ENCODE measurements around the gene PCK2.

Gene PCK2

GRCh38 chr14:24135834-24136683 lies 41.9 kb downstream of the PCK2 start, which contains the start of gene PSME1:
Gene PSME1, plus strand, starts transcription at chr14:24136194. Its CDS starts 69 bp downstream, at chr14:24136263.
- Histone ChIP-seq H3K27ac (ENCODE audit: extremely low read depth, low read depth, low read length) (peak within 1 kb of the TSS; percentile 90), H3K36me3 (ENCODE audit: control insufficient read depth in 2 of 2, insufficient read depth in 1 of 2, low read length in 2 of 2) (peaks cover 11 to 27% of the 10 kb centered on the region in 2 experiments), H3K4me3 (ENCODE audit: low read depth, low read length) (peak within 1 kb of the TSS; percentile 92), H3K9me3 (ENCODE audit: control insufficient read depth, insufficient read depth, low read depth, low read length) (no peaks in the 10 kb centered on the region), H3K4me1 (ENCODE audit: control insufficient read depth, insufficient read depth, low read length) (peaks cover 4% of the 10 kb centered on the region; the same call in 1 of the 2 replicates)
- POLR2A ChIA-PET, result interaction anchor here (0.6 to 7.3 kb wide), 24 partner anchors 9 to 1253 kb away, joined by 3 to 163 read pairs (median 4); partner anchors contain the start of genes CIDEB, DCAF11, IPO4 and IRF9
- CTCF ChIA-PET, result interaction anchor here (0.6 to 1.0 kb wide), 3 partner anchors 21 to 43 kb away, joined by 3 to 6 read pairs (median 3); partner anchors contain the start of genes DCAF11, IRF9 and NRL
- TF ChIP-seq HIC1 (tag by site-specific recombination; IDR thresholded peaks at IDR 0.05), result peak; percentile 65; the same call in 1 of the 2 replicates
- TF ChIP-seq ZNF423 (tag by site-specific recombination; IDR thresholded peaks at IDR 0.05), result peak; percentile 47
- TF ChIP-seq ZSCAN5A (tag by site-specific recombination; IDR thresholded peaks at IDR 0.05), result 0 out of 2 replicates have a peak, but pooled peaks have one; percentile 12
- no peak for TF ChIP-seq ZNF112 (tag by site-specific recombination; IDR thresholded peaks at IDR 0.05)
- peak; percentile 76 for TF ChIP-seq KLF1 (tag by site-specific recombination; IDR thresholded peaks at IDR 0.05)
- peak; percentile 7 for TF ChIP-seq ZNF600 (tag by site-specific recombination; IDR thresholded peaks at IDR 0.05)
- 0 out of 2 replicates have a peak, but pooled peaks have one; percentile 35 for TF ChIP-seq ZBTB17 (tag by site-specific recombination; IDR thresholded peaks at IDR 0.05)
- TF ChIP-seq SP3 (tag by site-specific recombination; IDR thresholded peaks at IDR 0.05), result peak; percentile 98
- TF ChIP-seq SCRT2 (tag by site-specific recombination; IDR thresholded peaks at IDR 0.05), result peak; percentile 76
- TF ChIP-seq ZNF398 (tag by site-specific recombination; IDR thresholded peaks at IDR 0.05), result peak; percentile 58
- 0 out of 2 replicates have a peak, but pooled peaks have one; percentile 28 for TF ChIP-seq PBX3 (CRISPR knock-in tag; IDR thresholded peaks at IDR 0.05)
- TF ChIP-seq GLIS1 (tag by site-specific recombination; IDR thresholded peaks at IDR 0.05), result peak; percentile 55; the same call in 1 of the 2 replicates
- TF ChIP-seq GLIS2 (tag by site-specific recombination; IDR thresholded peaks at IDR 0.05), result peak; percentile 80; the same call in 1 of the 2 replicates
- peak; percentile 90 for TF ChIP-seq SP2 (tag by site-specific recombination; IDR thresholded peaks at IDR 0.05)
- TF ChIP-seq ZNF768 (tag by site-specific recombination; IDR thresholded peaks at IDR 0.05), result no peak
- TF ChIP-seq ZNF341 (tag by site-specific recombination; IDR thresholded peaks at IDR 0.05; ENCODE audit: low read depth), result peak; percentile 96
- peak; percentile 96 for TF ChIP-seq ZBTB8A (tag by site-specific recombination; IDR thresholded peaks at IDR 0.05)
- TF ChIP-seq PRDM4 (tag by site-specific recombination; IDR thresholded peaks at IDR 0.05), result peak; percentile 56; the same call in 1 of the 2 replicates
- peak; percentile 8; the same call in 1 of the 2 replicates for TF ChIP-seq CTCF (tag by site-specific recombination; IDR thresholded peaks at IDR 0.05)
- no peak for TF ChIP-seq ZNF184 (tag by site-specific recombination; IDR thresholded peaks at IDR 0.05)
- peak; percentile 81 for TF ChIP-seq ZNF449 (tag by site-specific recombination; IDR thresholded peaks at IDR 0.05)

Data from HEK293 (cell line).